ENCODE measurements around the gene SUPT7L. TPM values are rescaled to one million over a fixed set of nuclear protein-coding genes. Genes with fewer than 3 reads are reported as not detected.

Gene SUPT7L
- total and polyA plus RNA-seq, 10 donors: 22.9 to 42.1 (median 30.9) TPM

- TF ChIP-seq POLR2A (IDR thresholded peaks at IDR 0.05): no peak
- TF ChIP-seq CTCF (IDR thresholded peaks at IDR 0.05 in 8 of 11, conservative IDR thresholded peaks at IDR 0.05 in 3 of 11): no peak
- TF ChIP-seq POLR2AphosphoS5 (IDR thresholded peaks at IDR 0.05): no peak
Measured at GRCh38 chr2:27702302-27702701, 38.9 kb upstream of the SUPT7L start.

GRCh38 chr2:27701676-27702075 is 38.3 kb upstream of the SUPT7L start:
- WGBS, 5 donors: 52 to 71% (median 56%) methylated on average over 2 to 5 of the region's 5 CpGs
- TF ChIP-seq CTCF (IDR thresholded peaks at IDR 0.05 in 8 of 11, conservative IDR thresholded peaks at IDR 0.05 in 3 of 11) (no peak), POLR2A (IDR thresholded peaks at IDR 0.05) (no peak), POLR2AphosphoS5 (IDR thresholded peaks at IDR 0.05) (no peak)
- Histone ChIP-seq H3K9me3 (no peaks in the 10 kb centered on the region), H3K27me3 (replicated peaks in 1 of 7) (no peaks in the 10 kb centered on the region), H3K36me3 (peaks cover 0 to 26% (median 5%) of the 10 kb centered on the region in 6 donors), H3K27ac (no peak overlapping the region), H3K4me3 (no peak overlapping the region), H3K4me1 (peaks cover 0 to 27% (median 15%) of the 10 kb centered on the region in 6 donors)
- intact Hi-C loops (cut with DNase I; ENCODE audit: low total_unique reads): loop anchor here (5.0 kb wide), 1 partner anchor 751 kb away; no protein-coding TSS in a partner anchor
- DNase-seq: no peak

More at GRCh38 chr2:27702302-27702701, 38.9 kb upstream of the SUPT7L start:
- H3K27ac ChIP-seq: no peak overlapping the region
- H3K4me1 ChIP-seq: peaks cover 0 to 31% (median 16%) of the 10 kb centered on the region in 6 donors
- H3K4me3 ChIP-seq: no peak overlapping the region
- peaks cover 0 to 20% (median 5%) of the 10 kb centered on the region in 6 donors for H3K36me3 ChIP-seq
- H3K9me3 ChIP-seq: no peaks in the 10 kb centered on the region
- no peaks in the 10 kb centered on the region for H3K27me3 ChIP-seq (replicated peaks in 1 of 7)
- WGBS, 5 donors: 81 to 94% (median 84%) methylated on average over 1 of the region's 1 CpG
- DNase-seq: no peak
- intact Hi-C loops (cut with DNase I; ENCODE audit: low total_unique reads): loop anchor here (5.0 kb wide), 1 partner anchor 750 kb away; no protein-coding TSS in a partner anchor

- DNase-seq: no peak
- Histone ChIP-seq H3K36me3 (peaks cover 0 to 66% (median 28%) of the 10 kb centered on the region in 6 donors), H3K27ac (no peak overlapping the region), H3K4me3 (no peak overlapping the region), H3K27me3 (replicated peaks in 1 of 7) (no peaks in the 10 kb centered on the region), H3K4me1 (no peaks in the 10 kb centered on the region), H3K9me3 (no peaks in the 10 kb centered on the region)
- TF ChIP-seq CTCF (IDR thresholded peaks at IDR 0.05 in 8 of 11, conservative IDR thresholded peaks at IDR 0.05 in 3 of 11): no peak
- TF ChIP-seq POLR2A (IDR thresholded peaks at IDR 0.05): no peak
- no peak for TF ChIP-seq POLR2AphosphoS5 (IDR thresholded peaks at IDR 0.05)
- intact Hi-C loops (cut with DNase I; ENCODE audit: low total_unique reads): no loop called here
- WGBS, 5 donors: 81 to 93% (median 86%) methylated on average over 1 of the region's 1 CpG
Measured at GRCh38 chr2:27697660-27698059, 34.2 kb upstream of the SUPT7L start.

- intact Hi-C loops (cut with DNase I; ENCODE audit: low total_unique reads): no loop called here
- Histone ChIP-seq H3K36me3 (peaks cover 4 to 98% (median 57%) of the 10 kb centered on the region in 6 donors), H3K27ac (no peak overlapping the region), H3K4me3 (no peak overlapping the region), H3K4me1 (peaks cover 0 to 12% (median 0%) of the 10 kb centered on the region in 6 donors), H3K27me3 (replicated peaks in 1 of 7) (no peaks in the 10 kb centered on the region), H3K9me3 (no peaks in the 10 kb centered on the region)
- TF ChIP-seq CTCF (IDR thresholded peaks at IDR 0.05 in 8 of 11, conservative IDR thresholded peaks at IDR 0.05 in 3 of 11) (no peak), POLR2AphosphoS5 (IDR thresholded peaks at IDR 0.05) (no peak), POLR2A (IDR thresholded peaks at IDR 0.05) (no peak)
- DNase-seq: no peak
Measured at GRCh38 chr2:27690052-27690451, 26.6 kb upstream of the SUPT7L start.

Data from spleen (tissue), 11 donors.